C4-2B (cell line): ENCODE data around the gene EHHADH.

Source experiments
- ZFX ChIP-seq: fragments of 450-650 bp; IDR thresholded peaks from 2 replicates; pipeline ENCODE4 v1.6.1; 2017
- TF ChIP-seq, protein P1 (sequence below): fragments of 450-650 bp; conservative IDR thresholded peaks from 2 replicates; pipeline ENCODE4 v1.5.1; 2017; ENCODE audit warnings: mild to moderate bottlenecking

DNA sequence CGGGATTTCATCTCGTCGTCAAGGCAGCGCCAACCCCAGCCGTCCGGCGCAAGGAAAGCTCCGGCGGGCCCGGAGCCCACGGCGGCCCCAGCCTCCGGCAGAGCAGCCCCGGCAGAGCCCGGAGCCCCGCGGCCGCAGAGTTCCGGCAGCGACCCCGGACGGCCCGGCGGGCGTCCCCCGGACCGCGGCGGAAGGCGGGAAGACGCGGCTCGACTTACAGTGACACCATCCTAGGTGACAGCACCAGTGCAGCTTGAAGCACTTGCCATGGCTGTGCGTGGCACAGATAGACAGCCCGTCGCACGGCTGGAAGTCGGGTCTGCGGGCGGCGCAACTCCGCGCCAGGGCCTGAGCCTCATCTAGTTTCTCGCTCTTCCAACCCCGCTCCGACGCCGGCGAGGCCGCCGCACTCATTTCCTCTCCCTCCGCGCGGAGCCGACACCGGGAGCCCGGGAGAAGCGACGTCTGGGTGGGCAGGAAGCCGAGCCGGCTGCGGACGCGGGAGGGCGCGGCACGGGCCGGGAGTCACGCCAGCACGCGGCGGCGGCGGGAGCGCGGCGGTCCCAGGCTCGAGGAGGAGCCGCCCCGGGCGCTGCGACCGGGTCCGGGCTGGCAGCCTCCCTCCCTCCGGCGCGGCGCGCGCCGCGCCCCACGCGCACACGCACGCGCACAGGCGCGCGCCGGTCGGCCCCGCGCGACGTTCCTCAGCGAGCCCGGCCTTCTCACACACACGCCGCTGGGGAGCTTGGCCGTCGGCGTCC is 101.3 kb downstream of the EHHADH start, which contains the start of gene C3orf70:
- TF ChIP-seq, protein P1, sequence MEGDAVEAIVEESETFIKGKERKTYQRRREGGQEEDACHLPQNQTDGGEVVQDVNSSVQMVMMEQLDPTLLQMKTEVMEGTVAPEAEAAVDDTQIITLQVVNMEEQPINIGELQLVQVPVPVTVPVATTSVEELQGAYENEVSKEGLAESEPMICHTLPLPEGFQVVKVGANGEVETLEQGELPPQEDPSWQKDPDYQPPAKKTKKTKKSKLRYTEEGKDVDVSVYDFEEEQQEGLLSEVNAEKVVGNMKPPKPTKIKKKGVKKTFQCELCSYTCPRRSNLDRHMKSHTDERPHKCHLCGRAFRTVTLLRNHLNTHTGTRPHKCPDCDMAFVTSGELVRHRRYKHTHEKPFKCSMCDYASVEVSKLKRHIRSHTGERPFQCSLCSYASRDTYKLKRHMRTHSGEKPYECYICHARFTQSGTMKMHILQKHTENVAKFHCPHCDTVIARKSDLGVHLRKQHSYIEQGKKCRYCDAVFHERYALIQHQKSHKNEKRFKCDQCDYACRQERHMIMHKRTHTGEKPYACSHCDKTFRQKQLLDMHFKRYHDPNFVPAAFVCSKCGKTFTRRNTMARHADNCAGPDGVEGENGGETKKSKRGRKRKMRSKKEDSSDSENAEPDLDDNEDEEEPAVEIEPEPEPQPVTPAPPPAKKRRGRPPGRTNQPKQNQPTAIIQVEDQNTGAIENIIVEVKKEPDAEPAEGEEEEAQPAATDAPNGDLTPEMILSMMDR = 0 out of 2 replicates have a peak, but pooled peaks have one; percentile 6
- no peak for TF ChIP-seq ZFX
